Measurements from ENCODE around the gene FEM1B. TPM values are rescaled to one million over a fixed set of nuclear protein-coding genes. Genes with fewer than 3 reads are reported as not detected.

FEM1B gene
- polyA plus RNA-seq, 12 donors, result 35.0 to 51.6 (median 41.1) TPM; not detected in 1

- no peak for DNase-seq
Observed at GRCh38 chr15:68279779-68280753, 2.5 kb downstream of the FEM1B start.

- DNase-seq, result no peak
Observed at GRCh38 chr15:68281008-68281407, 3.5 kb downstream of the FEM1B start.

- DNase-seq, result no peak
Observed at GRCh38 chr15:68283401-68283800, 5.9 kb downstream of the FEM1B start.

DNA sequence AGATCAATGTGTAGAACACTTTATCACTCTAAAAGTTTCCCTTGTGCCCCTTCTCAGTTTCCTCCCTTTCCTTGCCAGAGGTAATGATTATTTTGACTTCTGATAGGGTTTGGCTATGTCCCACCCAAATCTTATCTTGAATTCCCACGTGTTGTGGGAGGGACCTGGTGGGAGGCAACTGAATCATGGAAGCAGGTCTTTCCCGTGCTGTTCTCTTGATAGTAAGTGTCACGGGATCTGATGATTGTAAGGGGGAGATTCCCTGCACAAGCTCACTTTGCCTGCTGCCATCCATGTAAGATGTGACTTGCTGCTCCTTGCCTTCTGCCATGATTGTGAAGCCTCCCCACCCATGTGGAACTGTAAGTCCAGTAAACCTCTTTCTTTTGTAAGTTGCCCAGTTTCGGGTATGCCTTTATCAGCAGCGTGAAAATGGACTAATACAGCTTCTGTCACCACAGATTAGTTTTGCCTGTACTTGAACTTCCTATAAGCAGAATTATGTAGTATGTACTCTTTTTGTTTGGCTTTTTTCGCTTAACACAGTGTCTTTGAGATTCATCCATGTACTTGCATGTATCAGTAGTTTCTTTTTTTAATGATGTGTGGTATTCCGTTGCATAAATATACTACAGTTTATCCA, 7.2 kb downstream of the FEM1B start:
- DNase-seq, result no peak

DNA sequence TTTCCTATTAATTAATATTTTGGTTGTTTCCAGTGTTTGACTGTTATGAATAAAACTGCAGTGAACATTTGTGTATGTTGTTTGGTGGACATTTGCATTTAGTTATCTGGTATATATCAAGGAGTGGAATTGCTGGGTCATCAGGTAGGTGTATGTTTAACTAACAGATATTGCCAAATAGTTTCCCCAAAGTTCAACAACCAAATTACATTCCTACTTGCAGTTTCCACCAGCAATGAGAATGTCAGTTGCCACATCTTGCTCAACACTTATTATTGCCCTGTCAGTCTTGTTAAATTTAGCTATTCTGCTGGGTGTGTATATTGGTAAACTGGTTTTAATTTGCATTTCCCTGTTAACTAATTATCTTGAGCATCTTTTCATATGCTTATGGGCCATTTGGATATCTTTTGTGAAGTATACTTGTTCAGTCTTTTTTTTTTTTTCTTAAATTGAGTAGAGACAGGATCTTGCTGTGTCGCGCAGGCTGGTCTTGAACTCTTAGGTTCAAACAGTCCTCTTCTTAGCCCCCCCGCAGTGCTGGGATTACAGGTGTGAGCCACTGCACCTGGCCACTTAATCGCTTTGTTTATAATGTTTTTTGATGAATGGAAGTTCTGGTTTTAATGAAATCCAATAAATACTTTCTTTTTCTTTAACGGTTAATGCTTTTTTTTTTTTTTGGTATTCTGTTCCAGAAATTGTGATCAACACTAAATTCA, 7.9 kb downstream of the FEM1B start:
- no peak for DNase-seq

DNA sequence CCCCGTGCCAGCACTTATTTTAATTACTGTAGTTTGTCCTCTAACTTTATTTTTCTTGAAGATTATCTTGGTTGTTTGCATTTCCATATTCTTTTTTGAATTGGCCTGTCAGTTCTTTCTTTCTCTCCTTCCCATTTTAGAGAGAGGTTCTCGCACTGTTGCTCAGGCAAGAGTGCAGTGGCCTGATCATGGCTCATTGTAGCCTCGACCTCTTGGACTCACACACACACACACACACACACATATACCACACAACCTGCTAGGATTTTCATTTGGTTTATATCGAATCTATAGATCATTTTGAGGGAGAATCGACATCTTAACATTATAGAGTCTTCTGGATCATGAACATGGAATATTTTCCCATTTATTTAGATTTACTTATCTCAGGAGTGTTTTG, 8.7 kb downstream of the FEM1B start:
- DNase-seq, result no peak

- no peak for DNase-seq
Observed at GRCh38 chr15:68289057-68289456, 11.5 kb downstream of the FEM1B start.

DNA sequence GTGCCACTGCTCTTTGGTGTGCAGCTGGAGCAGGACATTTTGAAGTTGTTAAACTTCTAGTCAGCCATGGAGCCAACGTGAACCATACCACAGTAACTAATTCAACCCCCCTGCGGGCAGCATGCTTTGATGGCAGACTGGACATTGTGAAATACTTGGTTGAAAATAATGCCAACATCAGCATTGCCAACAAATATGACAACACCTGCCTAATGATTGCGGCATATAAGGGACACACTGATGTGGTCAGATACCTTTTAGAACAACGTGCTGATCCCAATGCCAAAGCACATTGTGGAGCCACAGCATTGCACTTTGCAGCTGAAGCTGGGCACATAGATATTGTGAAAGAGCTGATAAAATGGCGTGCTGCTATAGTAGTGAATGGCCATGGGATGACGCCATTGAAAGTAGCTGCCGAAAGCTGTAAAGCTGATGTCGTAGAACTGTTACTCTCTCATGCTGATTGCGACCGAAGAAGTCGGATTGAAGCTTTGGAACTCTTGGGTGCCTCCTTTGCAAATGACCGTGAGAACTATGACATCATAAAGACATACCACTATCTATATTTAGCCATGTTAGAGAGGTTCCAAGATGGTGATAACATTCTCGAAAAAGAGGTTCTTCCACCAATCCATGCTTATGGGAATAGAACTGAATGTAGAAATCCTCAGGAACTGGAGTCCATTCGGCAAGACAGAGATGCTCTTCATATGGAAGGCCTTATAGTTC, 12.2 kb downstream of the FEM1B start:
- DNase-seq, result no peak

DNA sequence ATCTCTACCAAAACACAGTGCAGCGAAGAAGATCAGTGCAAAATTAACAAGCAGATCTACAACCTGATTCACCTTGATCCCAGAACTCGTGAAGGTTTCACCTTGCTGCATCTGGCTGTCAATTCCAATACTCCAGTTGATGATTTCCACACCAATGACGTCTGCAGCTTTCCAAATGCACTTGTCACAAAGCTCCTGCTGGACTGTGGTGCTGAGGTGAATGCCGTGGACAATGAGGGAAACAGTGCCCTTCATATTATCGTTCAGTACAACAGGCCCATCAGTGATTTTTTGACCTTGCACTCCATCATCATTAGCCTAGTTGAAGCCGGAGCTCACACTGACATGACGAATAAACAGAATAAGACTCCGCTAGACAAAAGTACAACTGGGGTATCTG, 13.2 kb downstream of the FEM1B start:
- DNase-seq, result no peak

DNA sequence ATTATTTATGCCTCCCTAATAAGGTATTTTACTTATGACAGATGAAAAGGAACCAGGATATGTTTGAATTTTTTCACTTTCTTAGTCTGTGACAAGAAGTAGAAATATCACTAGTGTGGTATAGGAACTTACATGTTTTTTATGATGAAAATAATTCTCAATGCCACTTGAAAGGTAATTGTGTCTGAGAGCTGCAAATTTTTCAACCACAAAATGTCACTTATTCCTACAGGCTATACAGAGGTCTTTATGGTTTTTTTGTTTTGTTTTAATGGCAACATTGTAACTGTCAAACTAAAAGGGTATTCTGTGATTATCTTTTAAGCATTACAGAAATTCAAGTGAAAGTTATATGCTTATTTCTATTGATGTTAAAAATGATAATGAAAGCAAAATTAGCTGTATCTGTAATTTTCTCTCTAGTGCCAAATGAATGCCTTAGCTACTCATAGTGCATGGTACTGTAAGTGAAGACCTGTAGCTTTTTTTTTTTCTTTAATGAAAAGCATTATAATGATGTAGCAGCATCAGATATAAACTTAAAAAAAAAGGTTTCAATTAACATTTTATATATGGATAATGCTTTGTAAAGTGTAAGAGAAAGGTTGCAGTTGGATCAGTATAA, 14.7 kb downstream of the FEM1B start:
- DNase-seq, result no peak

DNA sequence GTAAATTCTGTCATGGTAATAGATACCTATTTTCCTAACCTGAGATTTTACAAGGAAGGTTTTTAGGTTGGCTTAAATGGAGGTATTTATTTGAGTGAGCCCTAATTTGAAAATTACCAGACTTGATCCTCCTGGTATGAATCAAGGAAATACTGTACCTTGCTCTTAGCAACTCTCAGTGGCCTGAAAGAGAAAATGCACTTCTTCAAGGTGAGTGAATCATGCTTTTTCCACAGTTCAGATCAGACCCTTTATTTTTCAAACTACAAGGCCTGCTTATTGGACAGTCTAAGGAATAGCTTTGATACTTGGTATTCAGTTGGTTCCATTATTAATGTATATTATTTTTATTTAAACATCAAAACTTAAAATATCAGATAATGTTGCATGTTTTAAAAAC, 15.4 kb downstream of the FEM1B start:
- no peak for DNase-seq

- no peak for DNase-seq
Observed at GRCh38 chr15:68295014-68295805, 17.7 kb downstream of the FEM1B start.

- no peak for DNase-seq
Observed at GRCh38 chr15:68298336-68298735, 20.8 kb downstream of the FEM1B start.

DNA sequence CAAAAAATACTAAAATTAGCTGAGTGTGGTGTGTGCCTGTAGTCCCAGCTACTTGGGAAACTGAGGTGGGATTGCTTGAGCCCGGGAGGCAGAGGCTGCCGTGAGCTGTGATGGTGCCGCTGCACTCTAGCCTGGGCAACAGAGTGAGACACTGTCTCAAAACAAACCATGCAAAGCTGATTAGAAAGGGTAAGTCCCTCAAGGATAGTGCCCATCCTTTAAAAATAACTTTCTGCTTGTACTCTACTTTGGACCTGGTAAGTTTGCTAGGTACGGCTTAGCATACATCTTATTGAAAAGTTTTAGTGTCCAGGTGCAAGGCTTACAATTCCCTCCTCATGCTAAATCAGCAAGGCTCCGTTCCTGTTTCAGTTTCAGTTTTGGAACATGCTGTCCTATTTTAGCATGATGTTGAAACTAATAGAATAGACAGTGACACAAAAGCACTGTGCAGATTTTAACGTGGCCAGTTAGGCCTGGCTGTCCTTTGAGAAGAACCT, 21.4 kb downstream of the FEM1B start:
- peak; percentile 57 for DNase-seq

GRCh38 chr15:68299436-68299835, 21.9 kb downstream of the FEM1B start:
- DNase-seq, result no peak

DNA sequence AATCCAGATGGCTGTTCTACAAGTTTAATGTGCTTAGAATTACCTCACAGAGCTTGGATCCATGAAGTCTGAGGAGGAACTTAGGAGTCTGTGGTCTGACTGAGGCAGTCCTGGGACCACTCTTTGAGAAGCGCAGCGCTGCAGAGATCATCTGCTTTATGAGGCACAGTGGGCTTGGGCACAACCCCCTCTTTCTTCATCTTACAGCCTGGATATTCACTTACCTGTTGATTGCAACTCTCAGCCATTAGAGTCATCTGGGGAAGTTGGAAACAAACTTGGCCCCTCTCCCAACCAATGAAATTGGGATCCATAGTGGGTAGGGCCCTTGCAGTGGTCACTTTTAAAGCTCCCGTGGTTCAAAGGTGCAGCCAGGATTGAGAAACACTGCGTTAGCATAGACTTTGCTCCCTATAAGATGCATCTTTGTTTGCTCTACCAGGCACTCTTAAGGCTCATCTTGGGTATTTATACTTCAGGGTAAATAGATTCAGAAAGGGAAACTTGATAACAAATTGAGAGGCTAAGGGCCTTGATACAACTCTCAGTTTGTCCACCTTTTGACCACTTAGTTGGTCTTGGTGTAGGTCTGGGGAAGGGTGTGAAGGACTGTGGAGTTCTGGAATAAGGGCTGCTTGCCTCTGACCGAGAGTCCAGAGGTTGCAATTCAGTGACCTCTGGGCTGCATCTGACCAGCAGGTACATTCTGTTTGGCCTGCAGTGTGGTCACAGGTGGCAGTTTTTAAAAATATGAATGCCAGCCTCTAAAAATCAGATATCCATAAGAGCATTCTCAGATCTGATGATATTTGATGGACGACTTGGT, 22.8 kb downstream of the FEM1B start:
- DNase-seq, result no peak

DNA sequence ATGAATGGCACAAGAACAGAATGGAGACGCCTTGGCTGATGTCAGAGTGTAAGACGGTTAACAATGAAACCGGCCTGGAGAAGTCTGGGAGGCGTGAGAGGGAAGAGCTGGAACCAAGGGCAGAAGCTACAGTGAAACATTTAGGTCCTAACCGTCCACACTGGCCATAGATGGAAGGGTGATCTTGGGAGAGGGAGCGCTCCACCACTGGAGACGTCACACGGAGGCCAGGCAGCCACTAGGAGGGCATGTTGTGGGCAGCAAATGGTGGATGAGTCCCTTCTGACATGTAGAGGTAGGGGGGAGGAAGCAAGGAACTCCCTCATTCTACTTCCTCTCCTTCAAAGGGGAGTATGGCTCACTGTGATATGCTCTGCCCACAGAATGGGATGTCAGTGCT, 23.8 kb downstream of the FEM1B start:
- DNase-seq, result no peak

GRCh38 chr15:68302729-68303128, 25.2 kb downstream of the FEM1B start:
- no peak for DNase-seq

DNA sequence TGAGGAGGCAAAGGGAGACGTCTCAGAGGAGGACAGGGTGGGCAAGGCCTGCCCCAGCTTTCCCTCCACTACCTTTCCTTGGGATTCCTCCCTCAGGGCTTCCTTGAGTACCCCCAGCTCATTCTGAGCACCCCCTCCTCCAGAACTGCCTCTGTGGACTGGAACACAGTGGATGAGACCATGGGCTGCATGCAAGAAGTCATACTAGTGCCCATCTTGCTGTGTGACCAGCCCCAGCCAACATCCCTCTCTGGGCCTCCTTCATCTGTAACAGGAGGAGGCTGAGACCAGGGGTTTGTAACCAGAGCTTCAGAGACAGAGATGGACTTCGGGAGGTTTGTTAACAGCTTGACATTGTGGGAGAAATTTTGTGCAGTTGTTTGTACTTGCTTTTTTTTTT, 25.6 kb downstream of the FEM1B start:
- DNase-seq, result no peak

All from muscle of arm (tissue), 12 donors.